Measurements from ENCODE around the gene FHIT. TPM values are rescaled to one million over a fixed set of nuclear protein-coding genes. Genes with fewer than 3 reads are reported as not detected.

The FHIT gene
- total and polyA plus RNA-seq, 4 donors = 2.1 to 14.7 (median 6.6) TPM

- TF ChIP-seq RAD21 (IDR thresholded peaks at IDR 0.05) (no peak), NR2F2 (IDR thresholded peaks at IDR 0.05) (no peak), EGR1 (IDR thresholded peaks at IDR 0.05; ENCODE audit: low read depth in 2 of 2) (no peak), TAF1 (conservative IDR thresholded peaks at IDR 0.05) (no peak), CTCF (IDR thresholded peaks at IDR 0.05; ENCODE audit: low read depth, low read length, missing input control) (no peak), GABPA (IDR thresholded peaks at IDR 0.05 in 1 of 2, conservative IDR thresholded peaks at IDR 0.05 in 1 of 2) (no peak), ZBTB33 (IDR thresholded peaks at IDR 0.05) (no peak), HNF4A (conservative IDR thresholded peaks at IDR 0.05) (no peak), RXRA (IDR thresholded peaks at IDR 0.05) (no peak), FOXA1 (IDR thresholded peaks at IDR 0.05) (no peak), HNF4G (IDR thresholded peaks at IDR 0.05) (no peak), SP1 (IDR thresholded peaks at IDR 0.05) (no peak), REST (IDR thresholded peaks at IDR 0.05) (no peak), YY1 (IDR thresholded peaks at IDR 0.05) (no peak), FOXA2 (IDR thresholded peaks at IDR 0.05) (no peak), MAX (IDR thresholded peaks at IDR 0.05) (no peak), JUND (IDR thresholded peaks at IDR 0.05) (no peak)
- Histone ChIP-seq H3K9me3 (ENCODE audit: control insufficient read depth in 4 of 4, low read length in 3 of 4) (no peaks in the 10 kb centered on the region), H3K4me1 (ENCODE audit: control insufficient read depth in 4 of 4, insufficient read depth in 4 of 4, low read length in 3 of 4) (no peaks in the 10 kb centered on the region), H3K4me3 (ENCODE audit: low read depth in 1 of 3, low read length in 3 of 3) (no peak overlapping the region), H3K27ac (ENCODE audit: low read depth in 1 of 2, low read length in 2 of 2) (no peak overlapping the region), H3K9ac (ENCODE audit: low read depth in 1 of 2, low read length in 2 of 2) (no peak overlapping the region), H3K36me3 (ENCODE audit: control insufficient read depth in 4 of 4, insufficient read depth in 3 of 4, low read depth in 1 of 4, low read length in 3 of 4) (no peaks in the 10 kb centered on the region), H3K27me3 (ENCODE audit: control insufficient read depth in 4 of 4, insufficient read depth in 4 of 4, low read length in 3 of 4) (no peaks in the 10 kb centered on the region)
- no peak for DNase-seq (ENCODE audit: low spot score)
- 89% methylated on average over 1 of the region's 1 CpG for WGBS
Measured at GRCh38 chr3:60114191-60114590, 1137.1 kb downstream of the FHIT start.

GRCh38 chr3:60107275-60107674 lies 1144.0 kb downstream of the FHIT start:
- 97% methylated on average over 2 of the region's 2 CpGs for WGBS
- no peak for TF ChIP-seq HNF4A (conservative IDR thresholded peaks at IDR 0.05)
- no peak for TF ChIP-seq EGR1 (IDR thresholded peaks at IDR 0.05; ENCODE audit: low read depth in 2 of 2)
- TF ChIP-seq JUND (IDR thresholded peaks at IDR 0.05) = no peak
- no peak for TF ChIP-seq YY1 (IDR thresholded peaks at IDR 0.05)
- TF ChIP-seq REST (IDR thresholded peaks at IDR 0.05) = no peak
- no peak for TF ChIP-seq RAD21 (IDR thresholded peaks at IDR 0.05)
- no peak for TF ChIP-seq MAX (IDR thresholded peaks at IDR 0.05)
- no peak for TF ChIP-seq TAF1 (conservative IDR thresholded peaks at IDR 0.05)
- TF ChIP-seq FOXA1 (IDR thresholded peaks at IDR 0.05) = no peak
- TF ChIP-seq ZBTB33 (IDR thresholded peaks at IDR 0.05) = no peak
- no peak for TF ChIP-seq HNF4G (IDR thresholded peaks at IDR 0.05)

More at GRCh38 chr3:60107275-60107674, 1144.0 kb downstream of the FHIT start:
- H3K9ac ChIP-seq (ENCODE audit: low read depth in 1 of 2, low read length in 2 of 2) = no peak overlapping the region
- no peak overlapping the region for H3K4me3 ChIP-seq (ENCODE audit: low read depth in 1 of 3, low read length in 3 of 3)
- no peaks in the 10 kb centered on the region for H3K9me3 ChIP-seq (ENCODE audit: control insufficient read depth in 4 of 4, low read length in 3 of 4)
- H3K27me3 ChIP-seq (ENCODE audit: control insufficient read depth in 4 of 4, insufficient read depth in 4 of 4, low read length in 3 of 4) = no peaks in the 10 kb centered on the region
- peaks cover 0 to 5% (median 0%) of the 10 kb centered on the region in 4 donors for H3K4me1 ChIP-seq (ENCODE audit: control insufficient read depth in 4 of 4, insufficient read depth in 4 of 4, low read length in 3 of 4)
- H3K27ac ChIP-seq (ENCODE audit: low read depth in 1 of 2, low read length in 2 of 2) = no peak overlapping the region
- no peaks in the 10 kb centered on the region for H3K36me3 ChIP-seq (ENCODE audit: control insufficient read depth in 4 of 4, insufficient read depth in 3 of 4, low read depth in 1 of 4, low read length in 3 of 4)
- DNase-seq (ENCODE audit: low spot score) = no peak

Data from liver (tissue), 9 donors.